GM21381 (cell line): ENCODE measurements around the gene TTF2.
"Not testable (repeated sequence)": the region's sequence is repeated elsewhere in the genome, so short reads cannot be mapped to it uniquely, and the experiment has no call there.

Experiments
- ATAC-seq: cut with Tn5 transposase; IDR thresholded peaks from one replicate; pipeline ENCODE4 v1.9.1; 2021; ENCODE audit warnings: mild to moderate bottlenecking, moderate library complexity; ENCODE audit not compliant: unreplicated experiment

TTF2 gene

DNA sequence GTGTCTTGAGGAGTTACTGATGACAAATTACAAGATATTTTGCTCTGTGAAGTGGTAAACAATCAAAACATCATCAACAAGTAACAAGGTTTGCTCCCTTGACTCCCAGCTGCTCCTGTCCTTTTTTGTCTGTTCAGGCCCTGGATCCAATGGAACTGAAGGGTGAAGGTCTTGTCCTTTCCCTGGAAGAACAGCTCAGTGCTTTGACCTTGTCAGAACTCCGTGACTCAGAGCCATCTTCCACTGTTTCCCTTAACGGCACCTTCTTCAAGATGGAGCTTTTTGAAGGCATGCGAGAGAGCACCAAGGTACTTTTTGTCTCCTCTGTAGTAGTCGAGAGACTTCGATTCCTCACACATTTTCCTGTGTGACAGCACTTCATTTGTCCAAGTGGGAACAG, 32.5 kb downstream of the TTF2 start:
- no peak for ATAC-seq

- no peak for ATAC-seq
Observed at GRCh38 chr1:117093091-117093534, 33.0 kb downstream of the TTF2 start.

- ATAC-seq: peak; percentile 49
Observed at GRCh38 chr1:117093870-117094621, 33.9 kb downstream of the TTF2 start.

GRCh38 chr1:117094841-117095604, 34.9 kb downstream of the TTF2 start:
- no peak for ATAC-seq

DNA sequence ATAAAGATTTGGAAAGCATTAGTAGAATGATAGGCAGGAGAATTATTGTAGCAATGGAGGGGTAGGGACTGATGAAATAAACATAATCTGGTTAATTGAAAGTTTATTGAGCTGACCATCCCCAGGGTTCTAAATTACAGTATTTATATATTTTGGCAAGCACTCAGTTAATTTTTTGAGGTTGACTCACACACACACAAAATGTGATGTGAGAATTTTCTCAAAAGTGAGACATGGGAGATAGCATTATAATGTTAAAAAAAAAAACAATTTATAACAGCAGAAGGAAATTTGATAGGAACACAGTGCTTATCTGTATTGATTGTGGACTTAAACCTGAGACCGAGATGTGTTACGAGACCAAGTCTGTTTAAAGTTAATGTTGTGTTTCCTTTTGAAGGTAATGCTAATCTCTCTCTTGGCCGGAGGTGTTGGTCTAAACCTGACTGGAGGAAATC, 36.9 kb downstream of the TTF2 start:
- ATAC-seq: no peak

DNA sequence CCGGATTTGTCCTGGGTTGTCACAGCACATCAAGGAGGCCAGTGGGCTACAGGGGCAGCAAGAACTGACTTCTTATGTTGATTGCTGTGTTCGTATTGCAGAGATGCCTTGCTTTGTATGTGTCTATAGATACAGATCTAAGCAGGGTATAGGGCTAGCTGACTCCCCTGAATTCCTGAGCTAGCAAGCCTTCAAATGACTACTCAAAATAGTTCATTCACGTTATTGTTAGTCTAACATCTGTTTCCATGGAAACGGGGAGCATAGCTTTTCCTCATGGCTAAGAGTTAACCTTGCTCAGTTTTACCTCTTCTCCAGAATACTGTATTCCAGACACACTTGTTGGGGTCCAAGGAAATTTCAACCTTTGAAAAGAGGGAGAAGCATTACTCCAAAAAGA, 37.3 kb downstream of the TTF2 start:
- no peak for ATAC-seq

GRCh38 chr1:117098287-117098890, 38.3 kb downstream of the TTF2 start:
- peak; percentile 58 for ATAC-seq

DNA sequence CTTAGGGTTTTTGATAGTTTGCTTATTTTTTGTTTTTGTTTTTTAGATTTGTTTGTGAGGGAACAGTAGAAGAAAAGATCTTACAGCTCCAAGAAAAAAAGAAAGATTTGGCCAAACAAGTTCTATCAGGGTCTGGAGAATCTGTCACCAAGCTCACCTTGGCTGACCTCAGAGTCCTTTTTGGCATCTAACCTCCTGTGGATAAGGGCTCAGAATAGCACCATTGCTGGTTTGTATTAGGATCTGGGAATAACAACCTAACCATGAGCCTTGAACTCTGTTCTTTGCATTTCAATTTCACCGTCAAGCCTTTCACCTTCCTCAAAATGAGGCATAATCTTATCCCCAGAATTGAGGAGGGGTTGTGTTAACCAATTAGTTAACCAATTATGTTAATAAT, 41.2 kb downstream of the TTF2 start:
- no peak for ATAC-seq

GRCh38 chr1:117101858-117102257, 41.7 kb downstream of the TTF2 start:
- ATAC-seq: not testable (repeated sequence)

DNA sequence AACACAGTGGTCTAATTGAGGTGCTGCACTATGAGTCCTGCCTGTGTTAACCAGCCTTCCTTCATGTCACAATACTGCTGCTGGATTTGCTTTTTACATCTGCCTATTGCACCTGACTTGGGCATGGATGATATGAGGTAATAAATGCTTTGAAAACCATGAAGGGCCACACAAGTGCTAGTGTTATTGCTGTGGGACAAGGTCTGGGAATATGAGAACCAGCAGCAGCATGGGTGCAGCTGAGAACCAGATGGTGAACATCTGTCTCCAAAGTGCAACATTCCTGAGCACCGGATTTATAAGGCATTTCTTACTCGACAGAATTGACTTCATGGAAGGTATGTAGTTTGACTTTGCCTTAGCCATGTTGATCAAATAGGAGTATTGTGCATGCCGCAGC, 44.9 kb downstream of the TTF2 start:
- ATAC-seq: no peak

GRCh38 chr1:117105722-117106121, 45.6 kb downstream of the TTF2 start:
- ATAC-seq: no peak

- ATAC-seq: no peak
Observed at GRCh38 chr1:117106478-117106877, 46.4 kb downstream of the TTF2 start.

DNA sequence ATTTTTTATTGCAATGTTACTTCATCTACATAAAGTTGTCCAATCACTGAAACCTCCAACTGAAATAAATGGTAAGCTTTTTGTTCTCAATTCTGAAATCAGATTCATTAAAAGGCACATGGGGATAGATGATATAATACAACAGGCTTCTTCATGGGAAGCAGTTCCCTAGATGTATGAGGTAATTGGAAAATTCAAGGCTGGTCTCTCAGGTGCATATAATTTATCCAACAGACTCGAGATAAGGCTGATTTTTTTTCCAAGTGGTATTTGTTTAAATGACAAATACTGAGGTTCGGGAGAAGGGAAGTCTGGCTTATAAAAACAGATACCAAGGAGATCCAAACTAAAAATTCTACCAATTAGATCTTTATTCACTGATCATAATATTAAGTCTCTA, 47.2 kb downstream of the TTF2 start:
- no peak for ATAC-seq

DNA sequence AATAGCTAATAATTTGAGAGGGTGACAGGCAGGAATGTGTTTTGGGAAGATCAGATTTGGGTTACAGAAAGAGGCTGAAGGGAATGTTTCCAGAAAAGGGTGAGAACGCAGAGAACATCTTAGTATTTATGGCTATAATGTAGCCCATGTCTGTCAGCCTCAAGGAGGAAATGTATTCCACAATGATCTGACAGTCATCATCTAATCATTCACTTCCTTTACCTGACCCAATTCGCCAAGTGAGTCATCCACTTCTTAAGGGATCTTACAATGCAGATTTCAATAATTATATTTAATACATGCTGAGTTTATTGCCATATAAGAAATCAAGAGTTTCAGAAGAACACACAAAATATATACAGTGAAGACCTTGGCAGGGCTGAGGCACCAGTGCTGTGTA, 50.6 kb downstream of the TTF2 start:
- no peak for ATAC-seq

DNA sequence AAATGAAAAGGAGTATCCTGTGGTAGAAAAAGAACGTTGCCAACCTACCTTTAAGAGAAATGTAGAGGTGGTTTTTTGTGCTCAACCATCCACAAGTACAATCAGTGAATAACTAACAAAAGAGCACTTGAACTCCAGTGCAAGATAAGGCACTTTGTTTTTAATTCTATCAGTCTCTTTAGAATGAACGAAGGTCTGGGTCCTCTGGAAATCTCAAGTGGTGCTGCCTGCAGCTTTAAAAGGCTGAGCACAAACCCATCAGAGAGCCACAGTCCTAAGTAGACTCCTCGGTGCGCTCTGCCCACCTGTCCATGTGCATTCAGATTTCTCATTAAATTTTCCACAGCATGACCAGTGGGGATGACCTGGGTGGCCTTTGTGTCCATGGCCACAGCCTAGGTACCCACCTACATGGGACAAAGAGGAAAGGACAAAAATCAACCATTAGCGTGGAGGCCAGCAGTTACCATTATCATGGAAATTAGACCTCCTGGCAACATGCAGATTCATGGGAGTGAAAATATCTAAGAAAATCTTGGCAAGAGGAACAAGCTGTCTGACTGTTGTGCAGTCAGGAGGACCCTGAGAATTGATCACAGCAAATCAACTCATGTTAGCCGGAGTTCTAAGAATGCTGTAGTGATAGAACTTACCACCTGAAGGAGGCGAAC, 52.1 kb downstream of the TTF2 start:
- ATAC-seq: no peak

DNA sequence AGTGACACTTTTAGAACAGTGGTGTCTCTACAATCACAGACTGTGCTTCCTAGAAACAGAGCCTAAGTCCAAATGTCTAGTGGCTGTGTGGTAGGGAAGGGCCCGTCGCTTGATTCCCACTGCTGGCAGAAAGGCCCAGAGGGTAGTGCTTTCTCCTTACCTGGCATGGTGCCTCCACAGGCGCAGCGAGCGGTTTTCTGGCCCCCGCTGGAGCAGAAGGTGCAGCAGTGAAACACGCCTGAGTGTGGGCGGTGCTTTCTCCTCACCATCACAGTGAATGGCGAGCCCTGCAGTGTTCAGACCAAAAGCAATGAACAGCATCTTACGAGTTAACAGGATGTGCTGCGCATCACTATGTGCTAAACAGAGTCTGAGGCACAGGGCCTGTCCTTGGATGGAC, 53.1 kb downstream of the TTF2 start:
- ATAC-seq: no peak

DNA sequence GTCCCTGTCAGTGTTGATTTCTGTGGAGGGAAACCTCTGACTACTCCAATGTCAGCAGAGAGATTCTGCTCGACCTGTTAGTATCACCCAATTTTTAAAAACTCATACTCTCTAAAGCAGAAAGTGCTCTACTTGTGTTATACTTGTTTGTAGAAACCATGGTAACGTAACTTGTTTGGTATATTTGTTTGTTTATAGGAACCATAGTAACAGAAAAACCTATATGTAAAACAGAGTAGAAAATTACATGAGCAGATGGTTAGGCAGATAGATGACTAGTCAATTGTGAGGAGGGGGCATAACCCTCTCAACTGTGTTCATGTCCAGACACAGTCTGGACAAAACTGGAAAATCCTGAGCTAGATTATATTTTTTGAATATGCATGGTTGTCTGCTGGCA, 54.8 kb downstream of the TTF2 start:
- ATAC-seq: no peak

DNA sequence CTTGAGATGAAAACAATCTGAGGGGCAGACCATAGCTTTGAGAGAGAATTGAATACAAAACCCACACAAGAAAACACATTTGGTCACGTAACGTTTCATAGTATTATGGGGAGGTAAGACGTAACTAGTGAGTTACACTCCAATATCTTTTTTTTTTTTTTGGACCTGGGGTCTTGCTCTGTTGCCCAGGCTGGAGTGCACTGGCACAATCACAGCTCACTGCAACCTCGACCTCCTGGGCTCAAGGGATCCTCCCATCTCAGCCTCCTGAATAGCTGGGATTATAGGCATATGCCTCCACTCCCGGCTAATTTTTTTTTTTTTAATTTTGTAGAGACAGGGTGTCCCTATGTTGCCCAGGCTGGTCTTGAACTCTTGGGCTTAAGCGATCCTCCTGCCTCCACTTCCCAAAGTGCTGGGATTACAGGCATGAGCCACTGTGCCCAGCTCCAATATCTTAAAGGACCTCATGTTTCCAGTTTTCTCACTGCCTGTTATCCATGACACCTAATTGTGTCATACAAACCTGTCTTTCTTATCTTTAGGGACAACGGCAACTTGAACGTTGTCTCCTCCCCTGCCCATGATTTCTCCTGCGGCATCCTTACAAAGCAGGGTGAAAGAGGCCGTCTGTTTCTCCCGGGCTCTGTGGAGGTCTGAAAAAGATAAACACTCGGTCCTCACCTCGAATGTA, 56.1 kb downstream of the TTF2 start:
- no peak for ATAC-seq

- ATAC-seq: no peak
Observed at GRCh38 chr1:117116784-117117130, 56.6 kb downstream of the TTF2 start.

- no peak for ATAC-seq
Observed at GRCh38 chr1:117117697-117118096, 57.6 kb downstream of the TTF2 start.

DNA sequence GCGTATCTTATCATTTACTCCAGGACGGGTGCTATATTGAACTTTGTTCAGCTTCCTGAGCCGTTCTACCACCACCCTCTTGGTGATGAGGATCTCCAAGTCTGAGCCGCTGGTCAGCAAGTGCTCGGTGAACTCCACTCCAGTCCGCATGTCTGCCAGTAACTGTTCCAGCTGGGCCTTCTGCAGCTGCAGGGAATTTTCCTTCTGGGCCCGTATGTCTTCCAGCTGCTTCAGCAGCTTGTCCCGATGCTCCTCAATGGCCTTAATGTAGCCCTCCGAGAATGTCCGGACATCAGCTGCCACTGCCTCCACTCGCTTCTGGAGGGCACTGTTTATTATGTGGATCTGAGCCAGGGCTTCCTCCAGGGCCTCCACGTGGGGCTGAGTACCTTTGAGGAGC, 58.0 kb downstream of the TTF2 start:
- ATAC-seq: no peak
